Measurements from ENCODE around the gene AHCYL2. TPM values are rescaled to one million over a fixed set of nuclear protein-coding genes. Genes with fewer than 3 reads are reported as not detected.

The AHCYL2 gene
- total and polyA plus RNA-seq, 2 donors (not counting 3 experiments of a cell fraction or from before 2014, with no cell fraction given): 10.8 to 13.5 TPM

GRCh38 chr7:129341212-129341611 lies 116.4 kb downstream of the AHCYL2 start:
- no TSS peak for BruUV-seq (replicated peaks)
- Histone ChIP-seq H3K9me3 (replicated peaks; ENCODE audit: control insufficient read depth, insufficient read depth, low read length) (no peaks in the 10 kb centered on the region), H3K9me1 (replicated peaks; ENCODE audit: control insufficient read depth, extremely low read depth, insufficient read depth, low read length) (no peaks in the 10 kb centered on the region), H3K27me3 (ENCODE audit: control insufficient read depth in 2 of 2, insufficient read depth in 2 of 2, low read length in 2 of 2) (no peaks in the 10 kb centered on the region), H3K4me3 (replicated peaks in 1 of 3; ENCODE audit: insufficient read depth in 1 of 3, low read depth in 1 of 3, low read length in 3 of 3) (no peak overlapping the region), H3K4me2 (ENCODE audit: insufficient read depth, low read length) (no peak overlapping the region), H3K27ac (ENCODE audit: insufficient read depth, low read depth, low read length) (no peak overlapping the region), H3K36me3 (ENCODE audit: control insufficient read depth in 2 of 2, extremely low read depth in 1 of 2, insufficient read depth in 2 of 2, low read length in 2 of 2) (no peaks in the 10 kb centered on the region), H4K20me1 (replicated peaks; ENCODE audit: control insufficient read depth, extremely low read depth, insufficient read depth, low read length) (no peaks in the 10 kb centered on the region), H2AFZ (ENCODE audit: low read depth, low read length) (no peak overlapping the region), H3K9ac (replicated peaks; ENCODE audit: extremely low read depth, insufficient read depth, low read length) (no peak overlapping the region), H3K79me2 (ENCODE audit: control insufficient read depth, insufficient read depth, low read length) (no peaks in the 10 kb centered on the region), H3K4me1 (ENCODE audit: control insufficient read depth, extremely low read depth, insufficient read depth, low read length) (no peaks in the 10 kb centered on the region)
- DNase-seq (ENCODE audit: low read depth, low spot score): no peak
- TF ChIP-seq MYC (IDR thresholded peaks at IDR 0.05; ENCODE audit: low read depth, low read length): no peak
- no peak for TF ChIP-seq FOS (IDR thresholded peaks at IDR 0.05; ENCODE audit: borderline replicate concordance, insufficient read depth, low read length)
- TF ChIP-seq CTCF (IDR thresholded peaks at IDR 0.05; ENCODE audit: extremely low read depth in 1 of 2, insufficient read depth in 1 of 2, low read depth in 1 of 2, low read length in 2 of 2): no peak
- TF ChIP-seq MAX (IDR thresholded peaks at IDR 0.05; ENCODE audit: insufficient read depth, insufficient read length): no peak
- ChIA-PET POLR2A (no interaction called here), CTCF (interaction anchor here (0.6 to 1.4 kb wide), 8 partner anchors 9 to 304 kb away, joined by 3 to 9 read pairs (median 3); partner anchors contain the start of genes AHCYL2 and STRIP2)
- intact Hi-C loops (cut with micrococcal nuclease) (no loop called here), dilution Hi-C loops (cut with MboI; ENCODE audit: extremely low pct_ligation_motif_present, low sequenced_read_pairs) (no loop called here)
- no peak for FAIRE-seq
